HepG2 (cell line): ENCODE results near the gene ENC1. TPM values are rescaled to one million over a fixed set of nuclear protein-coding genes. Genes with fewer than 3 reads are reported as not detected.

ENCODE experiments used
- ATAC-seq: fragments of 200-7000 bp; cut with Tn5 transposase; 3 replicates; pipeline ENCODE4 v1.9.1; 2020; ENCODE audit warnings: mild to moderate bottlenecking, moderate library complexity
- BruUV-seq: library from RNA; stranded (reverse); fragments of 400-500 nt; replicated peaks from 2 replicates; lab custom pipeline; 2021; lab: Mats Ljungman, UMichigan
- CTCF ChIA-PET: fragments of 300-600 bp; formaldehyde crosslinking; extraction: SDS; loops from one replicate; lab custom pipeline; 2021; ENCODE audit warnings: low total read pairs, inconsistent platforms, low intra/inter-chr PET ratio; lab: Yijun Ruan, JAX
- POLR2A ChIA-PET: fragments of 350-600 bp; sonication (Branson Sonifier 250); formaldehyde crosslinking; loops from one replicate; lab custom pipeline; 2020; ENCODE audit warnings: antibody characterized with exemption, inconsistent platforms; lab: Yijun Ruan, JAX
- DNase-seq: peaks from one replicate; pipeline ENCODE4 v3.0.0-alpha.2; 2015; ENCODE audit warnings: low spot score
- FAIRE-seq: peaks from 3 replicates; lab custom pipeline; 2011; peaks lifted over from hg19 to GRCh38; lab: Jason Lieb, UNC
- H2AFZ ChIP-seq: one replicate; pipeline ENCODE4 v1.6.1; 2011; ENCODE audit warnings: low read length, inconsistent platforms
- H3K27ac ChIP-seq: fragments of 300-600 bp; 3 replicates; pipeline ENCODE4 v1.8.0; 2011; ENCODE audit warnings: mixed run types, mild to moderate bottlenecking, mixed read lengths, low read length, inconsistent platforms; ENCODE audit not compliant: insufficient read depth; ENCODE audit errors: extremely low read length
- H3K27me3 ChIP-seq, 2 experiments: fragments of 200-600 bp in 1 of 2; 2 replicates in 1 of 2; 3 replicates in 1 of 2; pipeline versions ENCODE4 v1.6.0 to v1.8.0; 2011; ENCODE audit warnings: low read length in 2 of 2, mild to moderate bottlenecking in 2 of 2, moderate library complexity in 2 of 2, inconsistent platforms in 1 of 2; ENCODE audit not compliant: insufficient read depth in 2 of 2, control insufficient read depth in 1 of 2
- H3K36me3 ChIP-seq, 2 experiments: fragments of 200-600 bp in 1 of 2; replicated peaks in 1 of 2; 2 replicates in 1 of 2; 3 replicates in 1 of 2; pipeline versions ENCODE4 v1.5.1 to v1.8.0; 2011; ENCODE audit warnings: low read length in 2 of 2, inconsistent platforms in 1 of 2; ENCODE audit not compliant: insufficient read depth in 2 of 2, control insufficient read depth in 1 of 2
- H3K4me1 ChIP-seq: 2 replicates; pipeline ENCODE4 v1.5.1; 2012; ENCODE audit warnings: low read length, inconsistent platforms; ENCODE audit not compliant: insufficient read depth
- H3K4me2 ChIP-seq: 2 replicates; pipeline ENCODE4 v1.6.0; 2011; ENCODE audit warnings: low read depth, low read length, inconsistent platforms
- H3K4me3 ChIP-seq, 3 experiments: fragments of 200-600 bp in 1 of 3; sonication (generic), shearing (Covaris generic) in 1 of 3; replicated peaks in 1 of 3; 2 replicates each; pipeline ENCODE4 v1.5.1; 2011 to 2016; ENCODE audit warnings: low read length in 3 of 3, inconsistent platforms in 2 of 3, low read depth in 2 of 3, mild to moderate bottlenecking in 2 of 3, control low read depth in 1 of 3, mixed read lengths in 1 of 3; ENCODE audit not compliant: insufficient read depth in 1 of 3
- H3K79me2 ChIP-seq: one replicate; pipeline ENCODE4 v1.6.1; 2011; ENCODE audit warnings: low read length, inconsistent platforms; ENCODE audit not compliant: insufficient read depth
- H3K9ac ChIP-seq: 2 replicates; pipeline ENCODE4 v1.6.0; 2011; ENCODE audit warnings: mild to moderate bottlenecking, low read depth, low read length, inconsistent platforms; ENCODE audit not compliant: insufficient read depth
- H3K9me3 ChIP-seq: 2 replicates; pipeline ENCODE4 v1.5.1; 2012; ENCODE audit warnings: mild to moderate bottlenecking, low read length
- H4K20me1 ChIP-seq: 2 replicates; pipeline ENCODE4 v1.6.0; 2011; ENCODE audit warnings: inconsistent platforms, mild to moderate bottlenecking, low read length, moderate library complexity; ENCODE audit not compliant: insufficient read depth
- CEBPG ChIP-seq: IDR thresholded peaks from 2 replicates; pipeline ENCODE4 v1.6.1; 2016
- CENPT ChIP-seq: sonication (generic); formaldehyde crosslinking; IDR thresholded peaks from 2 replicates; pipeline ENCODE4 v1.8.0; 2022; ENCODE audit warnings: low read depth, mild to moderate bottlenecking, moderate library complexity, missing genetic modification reagents
- DNMT1 ChIP-seq: sonication (generic); formaldehyde crosslinking; IDR thresholded peaks from 2 replicates; pipeline ENCODE4 v1.5.1; 2020; ENCODE audit warnings: mild to moderate bottlenecking, missing genetic modification reagents
- KDM2A ChIP-seq: sonication (generic); formaldehyde crosslinking; IDR thresholded peaks from 2 replicates; pipeline ENCODE4 v1.4.0; 2020; ENCODE audit warnings: low read depth, missing genetic modification reagents, borderline replicate concordance
- MXI1 ChIP-seq: IDR thresholded peaks from 3 replicates; pipeline ENCODE4 v1.6.1; 2012; ENCODE audit warnings: low read depth, low read length, inconsistent platforms, borderline replicate concordance
- NONO ChIP-seq, 2 experiments: fragments of 450-650 bp in 1 of 2; sonication (generic) in 1 of 2; formaldehyde crosslinking in 1 of 2; IDR thresholded peaks in 1 of 2; conservative IDR thresholded peaks in 1 of 2; 2 replicates each; pipeline versions ENCODE4 v1.6.1 to v1.8.0; 2017 to 2022; ENCODE audit warnings: mild to moderate bottlenecking in 1 of 2, missing genetic modification reagents in 1 of 2, moderate library complexity in 1 of 2
- REXO4 ChIP-seq: sonication (generic); formaldehyde crosslinking; IDR thresholded peaks from 2 replicates; pipeline ENCODE4 v1.8.0; 2022; ENCODE audit warnings: missing genetic modification reagents, mild to moderate bottlenecking, borderline replicate concordance
- SOX13 ChIP-seq, 3 experiments: fragments of 450-650 bp in 1 of 3; sonication (generic) in 1 of 3; formaldehyde crosslinking in 1 of 3; IDR thresholded peaks in 2 of 3; conservative IDR thresholded peaks in 1 of 3; 2 replicates each; pipeline versions ENCODE4 v1.5.0 to v1.6.1; 2016 to 2020; ENCODE audit warnings: antibody characterized with exemption in 1 of 3, mild to moderate bottlenecking in 1 of 3, missing compliant biosample characterization in 1 of 3, missing genetic modification reagents in 1 of 3, moderate library complexity in 1 of 3
- TEAD3 ChIP-seq: optimal IDR thresholded peaks from 2 replicates; pipeline ENCODE3; 2016; ENCODE audit warnings: borderline replicate concordance
- TMF1 ChIP-seq: sonication (generic); formaldehyde crosslinking; IDR thresholded peaks from 2 replicates; pipeline ENCODE4 v1.8.1; 2022; ENCODE audit warnings: low read depth, missing genetic modification reagents
- ZBTB20 ChIP-seq: sonication (generic); formaldehyde crosslinking; IDR thresholded peaks from 2 replicates; pipeline ENCODE4 v1.8.1; 2023; ENCODE audit warnings: missing genetic modification reagents, low read depth, mild to moderate bottlenecking, borderline replicate concordance
- ZNF354B ChIP-seq: sonication (generic); formaldehyde crosslinking; IDR thresholded peaks from 2 replicates; pipeline ENCODE4 v1.8.0; 2022; ENCODE audit warnings: mild to moderate bottlenecking, missing genetic modification reagents
- ZNF510 ChIP-seq: sonication (generic); formaldehyde crosslinking; IDR thresholded peaks from 2 replicates; pipeline ENCODE4 v1.4.0; 2020; ENCODE audit warnings: low read depth, mild to moderate bottlenecking, missing genetic modification reagents
- ZNF709 ChIP-seq: sonication (generic); formaldehyde crosslinking; IDR thresholded peaks from 2 replicates; pipeline ENCODE4 v1.5.0; 2020; ENCODE audit warnings: mild to moderate bottlenecking, missing genetic modification reagents
- ZNF879 ChIP-seq: sonication (generic); formaldehyde crosslinking; IDR thresholded peaks from 2 replicates; pipeline ENCODE4 v1.8.1; 2023; ENCODE audit warnings: missing genetic modification reagents
- WGBS: methylation state at CpG from one replicate; pipeline ENCODE4 v1.1.6; 2017; ENCODE audit warnings: low lambda C conversion rate; 5-methylcytosine and 5-hydroxymethylcytosine counted together
- in situ Hi-C: cut with HindIII; loops from 2 replicates; pipeline ENCODE4 v1.10.0; 2017; ENCODE audit warnings: low pct_unique_long_range_greater_than_20kb; ENCODE audit not compliant: extremely low pct_ligation_motif_present
- intact Hi-C: fragments of 100-400 bp; cut with micrococcal nuclease; formaldehyde crosslinking; loops from one replicate; pipeline ENCODE4 v1.10.0; 2022; ENCODE audit not compliant: unreplicated experiment
- polyA plus RNA-seq, 8 experiments: library from polyadenylated mRNA; depleted of rRNA in 3 of 8; stranded (reverse) in 7 of 8; unstranded in 1 of 8; fragments of >200 nt; fragmentation: Illumina TruSeq in 4 of 8; extraction: Trizol in 4 of 8; gene quantifications; 2 replicates each; pipeline versions ENCODE4 v1.2.1 to v1.2.3, GENCODE V29; 2011 to 2016; ENCODE audit warnings: low read depth in 4 of 8, missing spikeins in 1 of 8, mixed read lengths in 1 of 8; ENCODE audit not compliant: insufficient read depth in 1 of 8
- total RNA-seq, 5 experiments: library from RNA; depleted of rRNA; stranded (reverse); fragments of >200 nt; fragmentation: Illumina TruSeq; extraction: Trizol; gene quantifications; 2 replicates each; pipeline ENCODE4 v1.2.3, GENCODE V29; 2016; ENCODE audit warnings: low read depth in 1 of 5
- TF ChIP-seq, protein P1 (sequence below): sonication (generic); formaldehyde crosslinking; IDR thresholded peaks from 2 replicates; pipeline ENCODE4 v1.4.0; 2020; ENCODE audit warnings: missing genetic modification reagents
- TF ChIP-seq, protein P2 (sequence below): IDR thresholded peaks from 2 replicates; pipeline ENCODE4 v1.6.1; 2012; ENCODE audit warnings: low read depth, low read length, improper control_type of control experiment

ENC1 gene
- total and polyA plus RNA-seq, 2 of the 13 experiments (the other 11 are each of a cell fraction or from before 2014, with no cell fraction given) = 63.8 to 64.4 TPM

DNA sequence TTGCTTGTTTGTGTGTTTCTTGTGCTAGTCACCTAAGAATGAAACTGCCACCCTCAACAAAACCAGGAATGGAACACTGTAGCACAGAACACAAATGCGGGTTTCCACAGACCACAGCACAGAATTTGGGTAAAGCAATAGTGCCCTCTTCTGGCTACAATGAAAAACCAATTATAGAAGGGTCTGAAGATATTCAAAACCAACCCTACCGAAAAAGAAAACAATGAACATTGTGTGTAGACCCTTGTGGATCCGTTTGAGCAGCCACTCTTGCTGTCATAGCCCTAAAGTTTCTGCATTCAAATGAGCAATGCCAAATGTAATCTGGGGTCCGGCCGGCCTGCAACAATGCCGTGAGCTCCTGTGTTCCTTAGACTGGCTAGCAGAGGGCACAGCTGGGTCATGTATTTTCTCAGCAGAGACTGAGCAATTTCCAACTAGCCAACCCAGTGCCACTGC is 8.3 kb upstream of the ENC1 start:
- POLR2A ChIA-PET = interaction anchor here (1.7 kb wide), 1 partner anchor 8 kb away, joined by 6 read pairs; the partner anchor contains the start of gene ENC1
- 0% methylated on average over 6 of the region's 6 CpGs for WGBS
- FAIRE-seq (peak; percentile 87), DNase-seq (peak; percentile 62), ATAC-seq (peak; percentile 96)
- H3K4me1 ChIP-seq = peaks cover 46% of the 10 kb centered on the region
- intact Hi-C loops (loop anchor here (1.0 to 2.0 kb wide), 6 partner anchors 254 to 747 kb away; no protein-coding TSS in a partner anchor), in situ Hi-C loops (loop anchor here (5.0 to 10.0 kb wide), 2 partner anchors 604 to 747 kb away; no protein-coding TSS in a partner anchor)
- CTCF ChIA-PET = interaction anchor here (0.6 to 2.8 kb wide), 8 partner anchors 252 to 746 kb away, joined by 3 to 25 read pairs (median 4); no protein-coding TSS in a partner anchor
- peak overlapping the region; percentile 77 for H3K4me2 ChIP-seq
- H3K27me3 ChIP-seq = 0 out of 5 replicates have a peak, but pooled peaks cover 0 to 3% of the 10 kb centered on the region in 2 experiments
- no peaks in the 10 kb centered on the region for H3K9me3 ChIP-seq
- no peak overlapping the region for H3K9ac ChIP-seq
- no peaks in the 10 kb centered on the region for H3K36me3 ChIP-seq
- no peak overlapping the region for H3K27ac ChIP-seq
- H4K20me1 ChIP-seq = no peaks in the 10 kb centered on the region
- no peak overlapping the region for H2AFZ ChIP-seq
- no peaks in the 10 kb centered on the region for H3K79me2 ChIP-seq
- H3K4me3 ChIP-seq = peak overlapping the region in 1 of 3 experiments; percentile 49; a peak in 2 of 6 replicates
- BruUV-seq = no TSS peak
- TF ChIP-seq NONO (IDR thresholded peaks at IDR 0.05) = no peak
- no peak for TF ChIP-seq NONO (CRISPR knock-in tag; conservative IDR thresholded peaks at IDR 0.05)
- TF ChIP-seq ZNF510 (CRISPR knock-in tag) = no peak
- no peak for TF ChIP-seq ZNF354B (CRISPR knock-in tag)
- TF ChIP-seq, protein P1, sequence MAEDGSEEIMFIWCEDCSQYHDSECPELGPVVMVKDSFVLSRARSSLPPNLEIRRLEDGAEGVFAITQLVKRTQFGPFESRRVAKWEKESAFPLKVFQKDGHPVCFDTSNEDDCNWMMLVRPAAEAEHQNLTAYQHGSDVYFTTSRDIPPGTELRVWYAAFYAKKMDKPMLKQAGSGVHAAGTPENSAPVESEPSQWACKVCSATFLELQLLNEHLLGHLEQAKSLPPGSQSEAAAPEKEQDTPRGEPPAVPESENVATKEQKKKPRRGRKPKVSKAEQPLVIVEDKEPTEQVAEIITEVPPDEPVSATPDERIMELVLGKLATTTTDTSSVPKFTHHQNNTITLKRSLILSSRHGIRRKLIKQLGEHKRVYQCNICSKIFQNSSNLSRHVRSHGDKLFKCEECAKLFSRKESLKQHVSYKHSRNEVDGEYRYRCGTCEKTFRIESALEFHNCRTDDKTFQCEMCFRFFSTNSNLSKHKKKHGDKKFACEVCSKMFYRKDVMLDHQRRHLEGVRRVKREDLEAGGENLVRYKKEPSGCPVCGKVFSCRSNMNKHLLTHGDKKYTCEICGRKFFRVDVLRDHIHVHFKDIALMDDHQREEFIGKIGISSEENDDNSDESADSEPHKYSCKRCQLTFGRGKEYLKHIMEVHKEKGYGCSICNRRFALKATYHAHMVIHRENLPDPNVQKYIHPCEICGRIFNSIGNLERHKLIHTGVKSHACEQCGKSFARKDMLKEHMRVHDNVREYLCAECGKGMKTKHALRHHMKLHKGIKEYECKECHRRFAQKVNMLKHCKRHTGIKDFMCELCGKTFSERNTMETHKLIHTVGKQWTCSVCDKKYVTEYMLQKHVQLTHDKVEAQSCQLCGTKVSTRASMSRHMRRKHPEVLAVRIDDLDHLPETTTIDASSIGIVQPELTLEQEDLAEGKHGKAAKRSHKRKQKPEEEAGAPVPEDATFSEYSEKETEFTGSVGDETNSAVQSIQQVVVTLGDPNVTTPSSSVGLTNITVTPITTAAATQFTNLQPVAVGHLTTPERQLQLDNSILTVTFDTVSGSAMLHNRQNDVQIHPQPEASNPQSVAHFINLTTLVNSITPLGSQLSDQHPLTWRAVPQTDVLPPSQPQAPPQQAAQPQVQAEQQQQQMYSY = peak; percentile 84
- TF ChIP-seq REXO4 (CRISPR knock-in tag) = no peak
- TF ChIP-seq, protein P2, sequence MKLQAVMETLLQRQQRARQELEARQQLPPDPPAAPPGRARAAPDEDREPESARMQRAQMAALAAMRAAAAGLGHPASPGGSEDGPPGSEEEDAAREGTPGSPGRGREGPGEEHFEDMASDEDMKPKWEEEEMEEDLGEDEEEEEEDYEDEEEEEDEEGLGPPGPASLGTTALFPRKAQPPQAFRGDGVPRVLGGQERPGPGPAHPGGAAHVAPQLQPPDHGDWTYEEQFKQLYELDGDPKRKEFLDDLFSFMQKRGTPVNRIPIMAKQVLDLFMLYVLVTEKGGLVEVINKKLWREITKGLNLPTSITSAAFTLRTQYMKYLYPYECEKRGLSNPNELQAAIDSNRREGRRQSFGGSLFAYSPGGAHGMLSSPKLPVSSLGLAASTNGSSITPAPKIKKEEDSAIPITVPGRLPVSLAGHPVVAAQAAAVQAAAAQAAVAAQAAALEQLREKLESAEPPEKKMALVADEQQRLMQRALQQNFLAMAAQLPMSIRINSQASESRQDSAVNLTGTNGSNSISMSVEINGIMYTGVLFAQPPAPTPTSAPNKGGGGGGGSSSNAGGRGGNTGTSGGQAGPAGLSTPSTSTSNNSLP = 0 out of 2 replicates have a peak, but pooled peaks have one; percentile 23
- TF ChIP-seq DNMT1 = no peak
- no peak for TF ChIP-seq CENPT
- no peak for TF ChIP-seq ZNF879 (CRISPR knock-in tag)
- no peak for TF ChIP-seq ZBTB20 (CRISPR knock-in tag)
- peak; percentile 21 for TF ChIP-seq TEAD3 (CRISPR knock-in tag)
- 0 out of 2 replicates have a peak, but pooled peaks have one; percentile 17 for TF ChIP-seq CEBPG (CRISPR knock-in tag)
- no peak for TF ChIP-seq KDM2A
- no peak for TF ChIP-seq ZNF709 (CRISPR knock-in tag)
- TF ChIP-seq SOX13 (IDR thresholded peaks at IDR 0.05) = no peak
- 0 out of 4 replicates have a peak, but pooled peaks of 1 of the 2 experiments have one; percentile 7 for TF ChIP-seq SOX13 (CRISPR knock-in tag; conservative IDR thresholded peaks at IDR 0.05 in 1 of 2, IDR thresholded peaks at IDR 0.05 in 1 of 2)
- TF ChIP-seq TMF1 = no peak
- TF ChIP-seq MXI1 = no peak
